SK-N-SH (cell line): ENCODE results near the gene DENND2A. TPM values are rescaled to one million over a fixed set of nuclear protein-coding genes. Genes with fewer than 3 reads are reported as not detected.

Source experiments
- CTCF ChIA-PET: fragments of 300-600, 350-600 bp; formaldehyde crosslinking; extraction: SDS; loops from one replicate; lab custom pipeline; 2021; lab: Yijun Ruan, JAX
- POLR2A ChIA-PET: fragments of 350-600 bp; sonication (Branson Sonifier 250); formaldehyde crosslinking; extraction: SDS; loops from one replicate; lab custom pipeline; 2020; ENCODE audit warnings: antibody characterized with exemption, inconsistent platforms; lab: Yijun Ruan, JAX
- DNase-seq: peaks from one replicate; pipeline ENCODE4 v3.0.0; 2012
- H2AFZ ChIP-seq: fragments of 200-600 bp; sonication (generic); 2 replicates; pipeline ENCODE4 v1.8.1; 2016; ENCODE audit warnings: antibody characterized with exemption, mild to moderate bottlenecking, low read depth
- H3F3A ChIP-seq: fragments of 200-600 bp; sonication (generic); replicated peaks from 2 replicates; pipeline ENCODE3; 2016; ENCODE audit warnings: antibody characterized with exemption, mild to moderate bottlenecking; ENCODE audit not compliant: insufficient read depth
- H3K27ac ChIP-seq, 2 experiments: fragments of 200-500 bp in 1 of 2; fragments of 200-600 bp in 1 of 2; sonication (Bioruptor generic) in 1 of 2; sonication (generic), shearing (Covaris generic) in 1 of 2; 2 replicates each; pipeline versions ENCODE4 v1.5.1 to v1.6.1; 2014 to 2016; ENCODE audit warnings: low read depth in 2 of 2, inconsistent platforms in 1 of 2, low read length in 1 of 2, mild to moderate bottlenecking in 1 of 2, mixed read lengths in 1 of 2
- H3K27me3 ChIP-seq: fragments of 200-600 bp; sonication (generic), shearing (Covaris generic); 2 replicates; pipeline ENCODE4 v1.6.1; 2016; ENCODE audit warnings: mixed run types; ENCODE audit not compliant: insufficient read depth
- H3K36me3 ChIP-seq, 2 experiments: fragments of 200-500 bp in 1 of 2; fragments of 200-600 bp in 1 of 2; sonication (Bioruptor generic) in 1 of 2; sonication (generic) in 1 of 2; replicated peaks in 1 of 2; 2 replicates each; pipeline versions ENCODE3 to v1.5.1; 2014 to 2016; ENCODE audit warnings: low read length in 1 of 2, mild to moderate bottlenecking in 1 of 2; ENCODE audit not compliant: insufficient read depth in 2 of 2, control insufficient read depth in 1 of 2
- H3K4me1 ChIP-seq, 2 experiments: fragments of 200-500 bp in 1 of 2; fragments of 200-600 bp in 1 of 2; sonication (Bioruptor generic) in 1 of 2; sonication (generic), shearing (Covaris generic) in 1 of 2; 2 replicates each; pipeline versions ENCODE4 v1.5.1 to v1.6.1; 2014 to 2016; ENCODE audit warnings: low read depth in 1 of 2, low read length in 1 of 2, mixed run types in 1 of 2; ENCODE audit not compliant: insufficient read depth in 2 of 2, control insufficient read depth in 1 of 2
- H3K4me2 ChIP-seq: fragments of 200-600 bp; sonication (generic), shearing (Covaris generic); 2 replicates; pipeline ENCODE4 v1.6.1; 2017; ENCODE audit warnings: mixed run types
- H3K4me3 ChIP-seq, 2 experiments: fragments of 200-500 bp in 1 of 2; fragments of 200-600 bp in 1 of 2; sonication (Bioruptor generic) in 1 of 2; sonication (generic), shearing (Covaris generic) in 1 of 2; 2 replicates each; pipeline versions ENCODE4 v1.5.1 to v1.8.1; 2014 to 2016; ENCODE audit warnings: low read depth in 2 of 2, inconsistent platforms in 1 of 2, low read length in 1 of 2, mild to moderate bottlenecking in 1 of 2, mixed read lengths in 1 of 2, moderate library complexity in 1 of 2
- H3K79me2 ChIP-seq: fragments of 200-600 bp; sonication (generic); 2 replicates; pipeline ENCODE4 v1.8.1; 2017; ENCODE audit warnings: mild to moderate bottlenecking; ENCODE audit not compliant: insufficient read depth
- H3K9ac ChIP-seq: fragments of 200-600 bp; sonication (generic); 2 replicates; pipeline ENCODE4 v1.6.1; 2017; ENCODE audit warnings: mixed run types
- H3K9me2 ChIP-seq: fragments of 200-600 bp; sonication (generic); 2 replicates; pipeline ENCODE4 v1.6.1; 2017; ENCODE audit warnings: mixed run types
- H3K9me3 ChIP-seq: fragments of 200-600 bp; sonication (generic); 2 replicates; pipeline ENCODE4 v1.6.1; 2017; ENCODE audit warnings: mixed run types, mild to moderate bottlenecking, moderate library complexity
- H4K20me1 ChIP-seq: fragments of 200-600 bp; sonication (generic); 2 replicates; pipeline ENCODE4 v1.6.1; 2017; ENCODE audit warnings: mild to moderate bottlenecking, mixed run types; ENCODE audit not compliant: insufficient read depth
- CHD2 ChIP-seq: fragments of 150-350 bp; IDR thresholded peaks from 2 replicates; pipeline ENCODE4 v1.6.1; 2018; ENCODE audit warnings: low read length; ENCODE audit not compliant: partially characterized antibody
- ELF1 ChIP-seq: IDR thresholded peaks from 2 replicates; pipeline ENCODE4 v1.4.0; 2012
- FOSL2 ChIP-seq: IDR thresholded peaks from 2 replicates; pipeline ENCODE4 v1.4.0; 2012; ENCODE audit warnings: low read depth, mild to moderate bottlenecking, moderate library complexity, borderline replicate concordance
- GABPA ChIP-seq: IDR thresholded peaks from 2 replicates; pipeline ENCODE4 v1.4.0; 2012; ENCODE audit warnings: low read depth, mild to moderate bottlenecking
- GATA2 ChIP-seq: sonication (generic); formaldehyde crosslinking; IDR thresholded peaks from 2 replicates; pipeline ENCODE4 v1.5.0; 2020; ENCODE audit warnings: mild to moderate bottlenecking, missing genetic modification reagents
- JUND ChIP-seq: IDR thresholded peaks from 2 replicates; pipeline ENCODE4 v1.4.0; 2012
- MEF2A ChIP-seq: IDR thresholded peaks from 2 replicates; pipeline ENCODE4 v1.4.0; 2012; ENCODE audit warnings: low read depth, borderline replicate concordance
- NFIC ChIP-seq: IDR thresholded peaks from 2 replicates; pipeline ENCODE4 v1.4.0; 2012; ENCODE audit warnings: borderline replicate concordance
- NRF1 ChIP-seq: IDR thresholded peaks from 2 replicates; pipeline ENCODE4 v1.6.1; 2012; ENCODE audit warnings: low read depth, mild to moderate bottlenecking, low read length
- POLR2AphosphoS5 ChIP-seq: IDR thresholded peaks from 2 replicates; pipeline ENCODE4 v1.6.1; 2012; ENCODE audit warnings: low read depth, low read length
- RCOR1 ChIP-seq: fragments of 150-350 bp; IDR thresholded peaks from 2 replicates; pipeline ENCODE4 v1.6.1; 2017; ENCODE audit warnings: antibody characterized with exemption, low read length
- RFX5 ChIP-seq: IDR thresholded peaks from 2 replicates; pipeline ENCODE4 v1.6.1; 2012; ENCODE audit warnings: mild to moderate bottlenecking, improper control_type of control experiment, low read length
- RXRA ChIP-seq: IDR thresholded peaks from 2 replicates; pipeline ENCODE4 v1.4.0; 2012; ENCODE audit warnings: low read depth, mild to moderate bottlenecking, borderline replicate concordance
- SIN3A ChIP-seq: IDR thresholded peaks from 2 replicates; pipeline ENCODE4 v1.6.1; 2012; ENCODE audit warnings: low read depth, mild to moderate bottlenecking, low read length, moderate library complexity, borderline replicate concordance
- SMC3 ChIP-seq: IDR thresholded peaks from 2 replicates; pipeline ENCODE4 v1.6.1; 2012; ENCODE audit warnings: low read depth, low read length, improper control_type of control experiment
- TAF1 ChIP-seq: IDR thresholded peaks from 2 replicates; pipeline ENCODE4 v1.6.1; 2012; ENCODE audit warnings: low read depth, mild to moderate bottlenecking, low read length, moderate library complexity, borderline replicate concordance
- TCF12 ChIP-seq: IDR thresholded peaks from 2 replicates; pipeline ENCODE4 v1.4.0; 2012
- TEAD4 ChIP-seq: IDR thresholded peaks from 2 replicates; pipeline ENCODE4 v1.4.0; 2012; ENCODE audit warnings: mild to moderate bottlenecking, borderline replicate concordance; ENCODE audit not compliant: insufficient read depth
- WGBS: methylation state at CpG from one replicate; pipeline ENCODE4 v1.1.6; 2017; ENCODE audit warnings: low lambda C conversion rate; 5-methylcytosine and 5-hydroxymethylcytosine counted together
- polyA plus RNA-seq, 3 experiments: library from polyadenylated mRNA; depleted of rRNA; stranded (reverse); fragments of >200 nt; gene quantifications; 2 replicates each; pipeline ENCODE4 v1.2.3, GENCODE V29; 2012
- TF ChIP-seq, protein P1 (sequence below): IDR thresholded peaks from 2 replicates; pipeline ENCODE4 v1.4.0; 2012; ENCODE audit warnings: low read depth
- TF ChIP-seq, protein P2 (sequence below): IDR thresholded peaks from 2 replicates; pipeline ENCODE4 v1.6.1; 2012; ENCODE audit warnings: mild to moderate bottlenecking, low read depth, low read length, moderate library complexity
- TF ChIP-seq, protein P3 (sequence below): fragments of 200-600 bp; sonication (generic); IDR thresholded peaks from 2 replicates; pipeline ENCODE4 v1.6.1; 2017; ENCODE audit warnings: antibody characterized with exemption, mild to moderate bottlenecking, moderate library complexity
- TF ChIP-seq, protein P4 (sequence below): IDR thresholded peaks from 2 replicates; pipeline ENCODE4 v1.4.0; 2012; ENCODE audit warnings: low read depth, borderline replicate concordance
- TF ChIP-seq, protein P5 (sequence below): fragments of 150-350 bp; IDR thresholded peaks from 2 replicates; pipeline ENCODE4 v1.6.1; 2017; ENCODE audit warnings: antibody characterized with exemption, low read length, low read depth, borderline replicate concordance

DENND2A gene
- polyA plus RNA-seq, 1 of the 3 experiments (the other 2 are of a cell fraction): 3.5 TPM

DNA sequence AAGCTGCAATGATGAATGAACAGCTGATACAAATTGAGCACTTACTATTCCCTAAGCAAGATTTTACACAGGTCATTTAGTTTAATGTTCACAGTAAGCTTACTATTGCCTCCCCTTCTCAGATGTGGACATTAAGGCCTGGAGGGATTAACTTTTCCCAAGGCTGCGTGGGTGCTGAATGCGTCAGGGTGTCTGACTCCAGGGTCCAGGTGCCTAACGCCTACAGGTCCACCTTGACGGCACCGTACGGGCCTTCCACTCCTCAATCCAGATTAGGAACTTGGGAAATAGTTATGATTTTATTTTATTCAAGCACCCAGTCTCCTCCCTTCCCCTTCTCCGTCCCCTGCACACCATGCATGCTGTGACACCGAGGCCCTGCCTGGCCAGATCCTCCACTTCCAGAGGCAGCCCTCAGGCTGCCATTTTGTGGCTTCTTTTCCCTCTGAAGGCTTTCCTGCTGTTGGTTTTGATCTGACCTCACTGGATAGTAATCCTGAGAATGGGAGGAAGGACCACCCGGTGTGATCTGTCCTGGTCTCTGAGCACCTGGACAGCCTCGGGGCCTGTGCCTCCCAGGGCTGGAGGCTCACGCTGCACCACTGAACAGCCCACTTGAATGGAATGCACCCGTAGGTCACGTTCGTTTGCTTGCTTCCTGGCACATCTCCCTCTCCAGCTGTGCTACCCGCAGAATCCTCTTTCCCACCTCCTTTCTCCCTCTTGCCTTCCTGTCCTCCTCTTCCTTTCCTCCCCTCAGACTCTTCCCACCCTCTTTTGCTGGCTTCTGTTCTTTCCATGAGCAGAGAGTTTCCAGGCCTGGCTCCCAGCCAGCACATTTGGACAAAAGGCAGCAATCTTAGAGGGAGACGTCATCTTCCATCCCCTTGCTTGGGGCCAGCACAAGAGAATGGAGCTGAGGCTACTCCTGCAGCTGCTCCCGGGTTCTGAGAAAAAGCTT, 14.4 kb downstream of the DENND2A start:
- CTCF ChIA-PET: interaction anchor here (1.4 to 2.6 kb wide), 3 partner anchors 12 to 108 kb away, joined by 5 to 11 read pairs (median 5); no protein-coding TSS in a partner anchor
- H3K4me1 ChIP-seq: peaks cover 4 to 15% of the 10 kb centered on the region in 2 experiments; a peak in 2 of 4 replicates
- TF ChIP-seq ELF1 (peak; percentile 9; the same call in 1 of the 2 replicates), MEF2A (no peak), RCOR1 (no peak), SIN3A (no peak), FOSL2 (peak; percentile 52; the same call in 1 of the 2 replicates), RXRA (no peak; the same call in 1 of the 2 replicates), CHD2 (no peak), NFIC (peak; percentile 98), GATA2 (CRISPR knock-in tag) (no peak), POLR2AphosphoS5 (peak; percentile 49; the same call in 1 of the 2 replicates), TEAD4 (0 out of 2 replicates have a peak, but pooled peaks have one; percentile 55), RFX5 (no peak), TCF12 (peak; percentile 78), SMC3 (no peak), NRF1 (no peak), GABPA (no peak), JUND (peak; percentile 56), TAF1 (no peak)
- TF ChIP-seq, protein P1, sequence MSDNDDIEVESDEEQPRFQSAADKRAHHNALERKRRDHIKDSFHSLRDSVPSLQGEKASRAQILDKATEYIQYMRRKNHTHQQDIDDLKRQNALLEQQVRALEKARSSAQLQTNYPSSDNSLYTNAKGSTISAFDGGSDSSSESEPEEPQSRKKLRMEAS: peak; percentile 73
- TF ChIP-seq, protein P2, sequence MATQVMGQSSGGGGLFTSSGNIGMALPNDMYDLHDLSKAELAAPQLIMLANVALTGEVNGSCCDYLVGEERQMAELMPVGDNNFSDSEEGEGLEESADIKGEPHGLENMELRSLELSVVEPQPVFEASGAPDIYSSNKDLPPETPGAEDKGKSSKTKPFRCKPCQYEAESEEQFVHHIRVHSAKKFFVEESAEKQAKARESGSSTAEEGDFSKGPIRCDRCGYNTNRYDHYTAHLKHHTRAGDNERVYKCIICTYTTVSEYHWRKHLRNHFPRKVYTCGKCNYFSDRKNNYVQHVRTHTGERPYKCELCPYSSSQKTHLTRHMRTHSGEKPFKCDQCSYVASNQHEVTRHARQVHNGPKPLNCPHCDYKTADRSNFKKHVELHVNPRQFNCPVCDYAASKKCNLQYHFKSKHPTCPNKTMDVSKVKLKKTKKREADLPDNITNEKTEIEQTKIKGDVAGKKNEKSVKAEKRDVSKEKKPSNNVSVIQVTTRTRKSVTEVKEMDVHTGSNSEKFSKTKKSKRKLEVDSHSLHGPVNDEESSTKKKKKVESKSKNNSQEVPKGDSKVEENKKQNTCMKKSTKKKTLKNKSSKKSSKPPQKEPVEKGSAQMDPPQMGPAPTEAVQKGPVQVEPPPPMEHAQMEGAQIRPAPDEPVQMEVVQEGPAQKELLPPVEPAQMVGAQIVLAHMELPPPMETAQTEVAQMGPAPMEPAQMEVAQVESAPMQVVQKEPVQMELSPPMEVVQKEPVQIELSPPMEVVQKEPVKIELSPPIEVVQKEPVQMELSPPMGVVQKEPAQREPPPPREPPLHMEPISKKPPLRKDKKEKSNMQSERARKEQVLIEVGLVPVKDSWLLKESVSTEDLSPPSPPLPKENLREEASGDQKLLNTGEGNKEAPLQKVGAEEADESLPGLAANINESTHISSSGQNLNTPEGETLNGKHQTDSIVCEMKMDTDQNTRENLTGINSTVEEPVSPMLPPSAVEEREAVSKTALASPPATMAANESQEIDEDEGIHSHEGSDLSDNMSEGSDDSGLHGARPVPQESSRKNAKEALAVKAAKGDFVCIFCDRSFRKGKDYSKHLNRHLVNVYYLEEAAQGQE: peak; percentile 48; the same call in 1 of the 2 replicates
- TF ChIP-seq, protein P3, sequence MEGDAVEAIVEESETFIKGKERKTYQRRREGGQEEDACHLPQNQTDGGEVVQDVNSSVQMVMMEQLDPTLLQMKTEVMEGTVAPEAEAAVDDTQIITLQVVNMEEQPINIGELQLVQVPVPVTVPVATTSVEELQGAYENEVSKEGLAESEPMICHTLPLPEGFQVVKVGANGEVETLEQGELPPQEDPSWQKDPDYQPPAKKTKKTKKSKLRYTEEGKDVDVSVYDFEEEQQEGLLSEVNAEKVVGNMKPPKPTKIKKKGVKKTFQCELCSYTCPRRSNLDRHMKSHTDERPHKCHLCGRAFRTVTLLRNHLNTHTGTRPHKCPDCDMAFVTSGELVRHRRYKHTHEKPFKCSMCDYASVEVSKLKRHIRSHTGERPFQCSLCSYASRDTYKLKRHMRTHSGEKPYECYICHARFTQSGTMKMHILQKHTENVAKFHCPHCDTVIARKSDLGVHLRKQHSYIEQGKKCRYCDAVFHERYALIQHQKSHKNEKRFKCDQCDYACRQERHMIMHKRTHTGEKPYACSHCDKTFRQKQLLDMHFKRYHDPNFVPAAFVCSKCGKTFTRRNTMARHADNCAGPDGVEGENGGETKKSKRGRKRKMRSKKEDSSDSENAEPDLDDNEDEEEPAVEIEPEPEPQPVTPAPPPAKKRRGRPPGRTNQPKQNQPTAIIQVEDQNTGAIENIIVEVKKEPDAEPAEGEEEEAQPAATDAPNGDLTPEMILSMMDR: no peak
- TF ChIP-seq, protein P4, sequence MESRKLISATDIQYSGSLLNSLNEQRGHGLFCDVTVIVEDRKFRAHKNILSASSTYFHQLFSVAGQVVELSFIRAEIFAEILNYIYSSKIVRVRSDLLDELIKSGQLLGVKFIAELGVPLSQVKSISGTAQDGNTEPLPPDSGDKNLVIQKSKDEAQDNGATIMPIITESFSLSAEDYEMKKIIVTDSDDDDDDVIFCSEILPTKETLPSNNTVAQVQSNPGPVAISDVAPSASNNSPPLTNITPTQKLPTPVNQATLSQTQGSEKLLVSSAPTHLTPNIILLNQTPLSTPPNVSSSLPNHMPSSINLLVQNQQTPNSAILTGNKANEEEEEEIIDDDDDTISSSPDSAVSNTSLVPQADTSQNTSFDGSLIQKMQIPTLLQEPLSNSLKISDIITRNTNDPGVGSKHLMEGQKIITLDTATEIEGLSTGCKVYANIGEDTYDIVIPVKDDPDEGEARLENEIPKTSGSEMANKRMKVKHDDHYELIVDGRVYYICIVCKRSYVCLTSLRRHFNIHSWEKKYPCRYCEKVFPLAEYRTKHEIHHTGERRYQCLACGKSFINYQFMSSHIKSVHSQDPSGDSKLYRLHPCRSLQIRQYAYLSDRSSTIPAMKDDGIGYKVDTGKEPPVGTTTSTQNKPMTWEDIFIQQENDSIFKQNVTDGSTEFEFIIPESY: 0 out of 2 replicates have a peak, but pooled peaks have one; percentile 42
- TF ChIP-seq, protein P5, sequence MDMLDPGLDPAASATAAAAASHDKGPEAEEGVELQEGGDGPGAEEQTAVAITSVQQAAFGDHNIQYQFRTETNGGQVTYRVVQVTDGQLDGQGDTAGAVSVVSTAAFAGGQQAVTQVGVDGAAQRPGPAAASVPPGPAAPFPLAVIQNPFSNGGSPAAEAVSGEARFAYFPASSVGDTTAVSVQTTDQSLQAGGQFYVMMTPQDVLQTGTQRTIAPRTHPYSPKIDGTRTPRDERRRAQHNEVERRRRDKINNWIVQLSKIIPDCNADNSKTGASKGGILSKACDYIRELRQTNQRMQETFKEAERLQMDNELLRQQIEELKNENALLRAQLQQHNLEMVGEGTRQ: no peak

More for the DNA sequence above, 14.4 kb downstream of the DENND2A start:
- peaks cover 7% of the 10 kb centered on the region for H3F3A ChIP-seq
- POLR2A ChIA-PET: interaction anchor here (0.7 to 1.5 kb wide), 2 partner anchors 14 to 78 kb away, joined by 4 to 7 read pairs; partner anchors contain the start of gene DENND2A
- no peaks in the 10 kb centered on the region for H4K20me1 ChIP-seq
- H3K9me3 ChIP-seq: no peaks in the 10 kb centered on the region
- peak overlapping the region; percentile 49; the same call in 1 of the 2 replicates for H2AFZ ChIP-seq
- no peaks in the 10 kb centered on the region for H3K36me3 ChIP-seq
- peak overlapping the region; percentile 51 for H3K4me2 ChIP-seq
- no peaks in the 10 kb centered on the region for H3K27me3 ChIP-seq
- 50% methylated on average over 16 of the region's 17 CpGs for WGBS
- H3K9me2 ChIP-seq: no peaks in the 10 kb centered on the region
- DNase-seq: peak; percentile 69
- H3K9ac ChIP-seq: peak overlapping the region; percentile 3; the same call in 1 of the 2 replicates
- H3K27ac ChIP-seq: peak overlapping the region; percentile 30 to 66; a peak in 3 of 4 replicates
- no peak overlapping the region for H3K4me3 ChIP-seq
- H3K79me2 ChIP-seq: no peaks in the 10 kb centered on the region
